HepG2 (cell line): ENCODE data around the gene HSD3B7. TPM values are rescaled to one million over a fixed set of nuclear protein-coding genes. Genes with fewer than 3 reads are reported as not detected.

Source experiments
- FOXJ3 ChIP-seq: sonication (generic); formaldehyde crosslinking; IDR thresholded peaks from 2 replicates; pipeline ENCODE4 v1.4.0; 2020; ENCODE audit warnings: missing genetic modification reagents, mild to moderate bottlenecking, borderline replicate concordance
- KLF12 ChIP-seq: sonication (generic); formaldehyde crosslinking; IDR thresholded peaks from 2 replicates; pipeline ENCODE4 v1.4.0; 2020; ENCODE audit warnings: missing genetic modification reagents, borderline replicate concordance
- MTA1 ChIP-seq: sonication (generic); formaldehyde crosslinking; IDR thresholded peaks from 2 replicates; pipeline ENCODE4 v1.4.0; 2020; ENCODE audit warnings: missing genetic modification reagents, mild to moderate bottlenecking, borderline replicate concordance
- NKX3-1 ChIP-seq: sonication (generic); formaldehyde crosslinking; IDR thresholded peaks from 2 replicates; pipeline ENCODE4 v1.5.0; 2020; ENCODE audit warnings: missing genetic modification reagents
- NR2C2 ChIP-seq: sonication (generic); formaldehyde crosslinking; IDR thresholded peaks from 2 replicates; pipeline ENCODE4 v1.4.0; 2020; ENCODE audit warnings: missing genetic modification reagents, mild to moderate bottlenecking, moderate library complexity, borderline replicate concordance
- RXRB ChIP-seq: IDR thresholded peaks from 2 replicates; pipeline ENCODE4 v1.6.1; 2016; ENCODE audit warnings: borderline replicate concordance, missing genetic modification reagents, missing compliant biosample characterization
- SOX5 ChIP-seq: IDR thresholded peaks from 2 replicates; pipeline ENCODE4 v1.6.1; 2016; ENCODE audit warnings: borderline replicate concordance
- SP1 ChIP-seq, 2 experiments: fragments of 450-650 bp in 1 of 2; sonication (generic) in 1 of 2; formaldehyde crosslinking in 1 of 2; IDR thresholded peaks; 2 replicates each; pipeline versions ENCODE4 v1.4.0 to v1.6.1; 2016 to 2020; ENCODE audit warnings: missing genetic modification reagents in 1 of 2
- SPEN ChIP-seq: sonication (generic); formaldehyde crosslinking; IDR thresholded peaks from 2 replicates; pipeline ENCODE4 v1.5.1; 2020; ENCODE audit warnings: low read depth, mild to moderate bottlenecking, missing genetic modification reagents
- TCF7 ChIP-seq: sonication (generic); IDR thresholded peaks from 2 replicates; pipeline ENCODE4 v1.6.1; 2016; ENCODE audit warnings: antibody characterized with exemption, low read depth
- TEAD2 ChIP-seq: sonication (generic); formaldehyde crosslinking; IDR thresholded peaks from 2 replicates; pipeline ENCODE4 v1.9.0; 2021; ENCODE audit warnings: missing genetic modification reagents
- TEAD3 ChIP-seq: optimal IDR thresholded peaks from 2 replicates; pipeline ENCODE3; 2016; ENCODE audit warnings: borderline replicate concordance
- ZBTB38 ChIP-seq: sonication (generic); formaldehyde crosslinking; IDR thresholded peaks from 2 replicates; pipeline ENCODE4 v1.5.1; 2020; ENCODE audit warnings: mild to moderate bottlenecking, missing genetic modification reagents
- ZIK1 ChIP-seq: sonication (generic); formaldehyde crosslinking; IDR thresholded peaks from 2 replicates; pipeline ENCODE4 v1.5.0; 2020; ENCODE audit warnings: mild to moderate bottlenecking, low read depth, missing genetic modification reagents, borderline replicate concordance
- ZNF160 ChIP-seq: sonication (generic); formaldehyde crosslinking; IDR thresholded peaks from 2 replicates; pipeline ENCODE4 v1.8.0; 2022; ENCODE audit warnings: mild to moderate bottlenecking, inconsistent platforms, missing genetic modification reagents
- ZNF24 ChIP-seq: fragments of 450-650 bp; IDR thresholded peaks from 2 replicates; pipeline ENCODE4 v1.6.1; 2017; ENCODE audit warnings: antibody characterized with exemption, mild to moderate bottlenecking
- ZNF430 ChIP-seq: sonication (generic); formaldehyde crosslinking; IDR thresholded peaks from 2 replicates; pipeline ENCODE4 v1.9.0; 2021; ENCODE audit warnings: mild to moderate bottlenecking, missing genetic modification reagents
- polyA plus RNA-seq, 8 experiments: library from polyadenylated mRNA; depleted of rRNA in 3 of 8; stranded (reverse) in 7 of 8; unstranded in 1 of 8; fragments of >200 nt; fragmentation: Illumina TruSeq in 4 of 8; extraction: Trizol in 4 of 8; gene quantifications; 2 replicates each; pipeline versions ENCODE4 v1.2.1 to v1.2.3, GENCODE V29; 2011 to 2016; ENCODE audit warnings: low read depth in 4 of 8, missing spikeins in 1 of 8, mixed read lengths in 1 of 8; ENCODE audit not compliant: insufficient read depth in 1 of 8
- total RNA-seq, 5 experiments: library from RNA; depleted of rRNA; stranded (reverse); fragments of >200 nt; fragmentation: Illumina TruSeq; extraction: Trizol; gene quantifications; 2 replicates each; pipeline ENCODE4 v1.2.3, GENCODE V29; 2016; ENCODE audit warnings: low read depth in 1 of 5
- TF ChIP-seq, protein P1 (sequence below): sonication (generic); formaldehyde crosslinking; IDR thresholded peaks from 2 replicates; pipeline ENCODE4 v1.4.0; 2020; ENCODE audit warnings: missing genetic modification reagents, borderline replicate concordance
- TF ChIP-seq, protein P2 (sequence below): sonication (generic); formaldehyde crosslinking; IDR thresholded peaks from 2 replicates; pipeline ENCODE4 v1.4.0; 2020; ENCODE audit warnings: missing genetic modification reagents
- TF ChIP-seq, protein P3 (sequence below), 2 experiments: sonication (generic) in 1 of 2; formaldehyde crosslinking in 1 of 2; IDR thresholded peaks; 2 replicates each; pipeline versions ENCODE4 v1.6.1 to v1.9.0; 2014 to 2022; ENCODE audit warnings: antibody characterized with exemption in 1 of 2, borderline replicate concordance in 1 of 2, inconsistent platforms in 1 of 2, low read depth in 1 of 2, missing genetic modification reagents in 1 of 2

The HSD3B7 gene
- total and polyA plus RNA-seq, 2 of the 13 experiments (the other 11 are each of a cell fraction or from before 2014, with no cell fraction given) = 32.9 to 69.7 TPM

DNA sequence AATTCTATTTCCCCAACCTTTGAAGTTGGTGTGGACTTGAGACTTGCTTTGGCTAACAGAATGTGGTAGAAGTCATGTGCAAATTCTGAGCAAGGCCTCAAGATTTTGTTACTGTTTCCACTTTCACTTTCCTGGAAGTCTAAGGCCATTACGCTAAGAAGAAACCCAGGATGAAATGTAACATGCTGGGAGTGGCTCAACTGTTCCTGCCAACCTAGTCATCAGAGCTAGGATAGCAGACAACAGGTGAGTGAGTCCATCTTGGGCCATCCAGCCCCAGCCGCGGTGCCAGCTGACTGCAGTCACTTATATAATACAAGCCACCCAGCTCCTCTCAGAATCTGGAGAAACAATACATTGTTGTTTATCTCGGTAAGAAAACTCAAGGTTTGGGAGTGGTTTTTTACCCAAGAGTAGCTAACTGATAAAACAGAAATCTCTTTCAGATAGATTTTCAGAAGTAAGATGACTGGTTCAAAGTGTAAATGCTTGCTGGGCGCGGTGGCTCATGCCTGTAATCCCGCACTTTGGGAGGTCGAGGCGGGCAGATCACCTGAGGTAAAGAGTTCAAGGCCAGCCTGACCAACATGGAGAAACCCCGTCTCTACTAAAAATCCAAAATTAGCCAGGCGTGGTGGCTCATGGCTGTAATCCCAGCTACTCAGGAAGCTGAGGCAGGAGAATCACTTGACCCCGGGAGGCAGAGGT lies 37.7 kb downstream of the HSD3B7 start (continued):
- TF ChIP-seq FOXJ3 (CRISPR knock-in tag) = 0 out of 2 replicates have a peak, but pooled peaks have one; percentile 11
- no peak for TF ChIP-seq SP1 (IDR thresholded peaks at IDR 0.05)
- TF ChIP-seq SP1 (CRISPR knock-in tag; IDR thresholded peaks at IDR 0.05) = no peak
- no peak for TF ChIP-seq ZNF430
- TF ChIP-seq KLF12 (CRISPR knock-in tag) = 0 out of 2 replicates have a peak, but pooled peaks have one; percentile 12
- TF ChIP-seq NR2C2 (CRISPR knock-in tag) = no peak
- 0 out of 2 replicates have a peak, but pooled peaks have one; percentile 29 for TF ChIP-seq MTA1
- TF ChIP-seq ZNF160 (CRISPR knock-in tag) = peak; percentile 11; the same call in 1 of the 2 replicates
- TF ChIP-seq, protein P1, sequence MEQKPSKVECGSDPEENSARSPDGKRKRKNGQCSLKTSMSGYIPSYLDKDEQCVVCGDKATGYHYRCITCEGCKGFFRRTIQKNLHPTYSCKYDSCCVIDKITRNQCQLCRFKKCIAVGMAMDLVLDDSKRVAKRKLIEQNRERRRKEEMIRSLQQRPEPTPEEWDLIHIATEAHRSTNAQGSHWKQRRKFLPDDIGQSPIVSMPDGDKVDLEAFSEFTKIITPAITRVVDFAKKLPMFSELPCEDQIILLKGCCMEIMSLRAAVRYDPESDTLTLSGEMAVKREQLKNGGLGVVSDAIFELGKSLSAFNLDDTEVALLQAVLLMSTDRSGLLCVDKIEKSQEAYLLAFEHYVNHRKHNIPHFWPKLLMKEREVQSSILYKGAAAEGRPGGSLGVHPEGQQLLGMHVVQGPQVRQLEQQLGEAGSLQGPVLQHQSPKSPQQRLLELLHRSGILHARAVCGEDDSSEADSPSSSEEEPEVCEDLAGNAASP (CRISPR knock-in tag) = peak; percentile 61; the same call in 1 of the 2 replicates
- TF ChIP-seq TEAD3 (CRISPR knock-in tag) = peak; percentile 5
- TF ChIP-seq ZBTB38 (CRISPR knock-in tag) = no peak
- TF ChIP-seq ZIK1 = 0 out of 2 replicates have a peak, but pooled peaks have one; percentile 51
- TF ChIP-seq, protein P2, sequence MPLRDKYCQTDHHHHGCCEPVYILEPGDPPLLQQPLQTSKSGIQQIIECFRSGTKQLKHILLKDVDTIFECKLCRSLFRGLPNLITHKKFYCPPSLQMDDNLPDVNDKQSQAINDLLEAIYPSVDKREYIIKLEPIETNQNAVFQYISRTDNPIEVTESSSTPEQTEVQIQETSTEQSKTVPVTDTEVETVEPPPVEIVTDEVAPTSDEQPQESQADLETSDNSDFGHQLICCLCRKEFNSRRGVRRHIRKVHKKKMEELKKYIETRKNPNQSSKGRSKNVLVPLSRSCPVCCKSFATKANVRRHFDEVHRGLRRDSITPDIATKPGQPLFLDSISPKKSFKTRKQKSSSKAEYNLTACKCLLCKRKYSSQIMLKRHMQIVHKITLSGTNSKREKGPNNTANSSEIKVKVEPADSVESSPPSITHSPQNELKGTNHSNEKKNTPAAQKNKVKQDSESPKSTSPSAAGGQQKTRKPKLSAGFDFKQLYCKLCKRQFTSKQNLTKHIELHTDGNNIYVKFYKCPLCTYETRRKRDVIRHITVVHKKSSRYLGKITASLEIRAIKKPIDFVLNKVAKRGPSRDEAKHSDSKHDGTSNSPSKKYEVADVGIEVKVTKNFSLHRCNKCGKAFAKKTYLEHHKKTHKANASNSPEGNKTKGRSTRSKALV (CRISPR knock-in tag) = 0 out of 2 replicates have a peak, but pooled peaks have one; percentile 37
- TF ChIP-seq NKX3-1 (CRISPR knock-in tag) = no peak
- no peak for TF ChIP-seq TEAD2 (CRISPR knock-in tag)
- TF ChIP-seq, protein P3, sequence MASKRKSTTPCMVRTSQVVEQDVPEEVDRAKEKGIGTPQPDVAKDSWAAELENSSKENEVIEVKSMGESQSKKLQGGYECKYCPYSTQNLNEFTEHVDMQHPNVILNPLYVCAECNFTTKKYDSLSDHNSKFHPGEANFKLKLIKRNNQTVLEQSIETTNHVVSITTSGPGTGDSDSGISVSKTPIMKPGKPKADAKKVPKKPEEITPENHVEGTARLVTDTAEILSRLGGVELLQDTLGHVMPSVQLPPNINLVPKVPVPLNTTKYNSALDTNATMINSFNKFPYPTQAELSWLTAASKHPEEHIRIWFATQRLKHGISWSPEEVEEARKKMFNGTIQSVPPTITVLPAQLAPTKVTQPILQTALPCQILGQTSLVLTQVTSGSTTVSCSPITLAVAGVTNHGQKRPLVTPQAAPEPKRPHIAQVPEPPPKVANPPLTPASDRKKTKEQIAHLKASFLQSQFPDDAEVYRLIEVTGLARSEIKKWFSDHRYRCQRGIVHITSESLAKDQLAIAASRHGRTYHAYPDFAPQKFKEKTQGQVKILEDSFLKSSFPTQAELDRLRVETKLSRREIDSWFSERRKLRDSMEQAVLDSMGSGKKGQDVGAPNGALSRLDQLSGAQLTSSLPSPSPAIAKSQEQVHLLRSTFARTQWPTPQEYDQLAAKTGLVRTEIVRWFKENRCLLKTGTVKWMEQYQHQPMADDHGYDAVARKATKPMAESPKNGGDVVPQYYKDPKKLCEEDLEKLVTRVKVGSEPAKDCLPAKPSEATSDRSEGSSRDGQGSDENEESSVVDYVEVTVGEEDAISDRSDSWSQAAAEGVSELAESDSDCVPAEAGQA (IDR thresholded peaks at IDR 0.05; ENCODE audit: low read depth) = no peak
- TF ChIP-seq, protein P3 (CRISPR knock-in tag; IDR thresholded peaks at IDR 0.05; ENCODE audit: borderline replicate concordance) = 0 out of 2 replicates have a peak, but pooled peaks have one; percentile 28
- peak; percentile 8; the same call in 1 of the 2 replicates for TF ChIP-seq SOX5
- TF ChIP-seq SPEN (CRISPR knock-in tag) = peak; percentile 38; the same call in 1 of the 2 replicates
- TF ChIP-seq RXRB = peak; percentile 37; the same call in 1 of the 2 replicates
- TF ChIP-seq TCF7 = no peak
- TF ChIP-seq ZNF24 = no peak
